GM10248 (cell line): ENCODE data around the gene EGLN3.
"Not testable (repeated sequence)": the region's sequence is repeated elsewhere in the genome, so short reads cannot be mapped to it uniquely, and the experiment has no call there.

ENCODE experiments used
- CTCF ChIA-PET: fragments of 300-600 bp; sonication (Branson Sonifier 250); formaldehyde crosslinking; extraction: SDS; loops from one replicate; lab custom pipeline; 2021; ENCODE audit warnings: antibody characterized with exemption; lab: Yijun Ruan, JAX
- POLR2A ChIA-PET: fragments of 350-650 bp; sonication (Branson Sonifier 250); formaldehyde crosslinking; extraction: SDS; loops from one replicate; lab custom pipeline; 2020; ENCODE audit warnings: antibody characterized with exemption; lab: Yijun Ruan, JAX
- DNase-seq: peaks from one replicate; pipeline ENCODE4 v3.0.0; 2012; ENCODE audit errors: extremely low spot score
- TF ChIP-seq, protein P1 (sequence below): IDR thresholded peaks from 2 replicates; pipeline ENCODE4 v1.5.1; 2012; ENCODE audit warnings: mild to moderate bottlenecking, low read depth; ENCODE audit errors: extremely low read depth, missing control alignments, control extremely low read depth

EGLN3 gene

DNA sequence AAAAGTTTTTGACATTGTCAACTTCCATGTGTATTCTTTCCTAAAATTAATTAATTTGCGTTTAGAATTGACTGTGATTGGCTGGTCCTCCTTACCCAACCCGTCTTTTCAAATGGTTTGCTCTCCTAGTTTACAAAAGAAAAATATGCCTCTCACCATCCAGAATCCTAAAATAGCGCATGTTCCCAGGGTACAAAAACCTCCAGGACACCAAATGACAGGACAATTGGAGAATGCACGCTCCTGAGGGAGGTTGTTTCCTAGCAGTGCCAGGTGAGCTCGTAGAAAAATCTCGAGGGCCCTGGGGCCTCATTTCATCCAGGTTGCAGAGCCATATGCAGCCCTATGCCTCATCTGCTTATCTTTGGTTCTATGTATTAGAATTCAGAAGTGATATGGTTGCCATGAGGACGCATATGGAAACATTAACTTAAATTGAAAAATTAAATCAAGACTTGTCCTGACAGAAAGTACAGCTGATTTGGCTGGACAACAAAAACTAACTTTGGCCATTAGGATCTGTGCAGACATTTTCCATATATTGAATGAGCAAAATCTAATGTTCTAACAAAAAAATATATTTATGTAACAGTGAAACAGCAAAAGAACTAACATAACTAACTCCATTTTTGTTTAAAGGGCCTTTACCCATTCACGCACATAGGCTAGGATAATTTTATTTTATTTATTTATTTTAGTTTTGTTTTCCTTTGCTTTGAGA, 28.2 kb upstream of the EGLN3 start:
- TF ChIP-seq, protein P1, sequence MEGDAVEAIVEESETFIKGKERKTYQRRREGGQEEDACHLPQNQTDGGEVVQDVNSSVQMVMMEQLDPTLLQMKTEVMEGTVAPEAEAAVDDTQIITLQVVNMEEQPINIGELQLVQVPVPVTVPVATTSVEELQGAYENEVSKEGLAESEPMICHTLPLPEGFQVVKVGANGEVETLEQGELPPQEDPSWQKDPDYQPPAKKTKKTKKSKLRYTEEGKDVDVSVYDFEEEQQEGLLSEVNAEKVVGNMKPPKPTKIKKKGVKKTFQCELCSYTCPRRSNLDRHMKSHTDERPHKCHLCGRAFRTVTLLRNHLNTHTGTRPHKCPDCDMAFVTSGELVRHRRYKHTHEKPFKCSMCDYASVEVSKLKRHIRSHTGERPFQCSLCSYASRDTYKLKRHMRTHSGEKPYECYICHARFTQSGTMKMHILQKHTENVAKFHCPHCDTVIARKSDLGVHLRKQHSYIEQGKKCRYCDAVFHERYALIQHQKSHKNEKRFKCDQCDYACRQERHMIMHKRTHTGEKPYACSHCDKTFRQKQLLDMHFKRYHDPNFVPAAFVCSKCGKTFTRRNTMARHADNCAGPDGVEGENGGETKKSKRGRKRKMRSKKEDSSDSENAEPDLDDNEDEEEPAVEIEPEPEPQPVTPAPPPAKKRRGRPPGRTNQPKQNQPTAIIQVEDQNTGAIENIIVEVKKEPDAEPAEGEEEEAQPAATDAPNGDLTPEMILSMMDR, result no peak
- ChIA-PET CTCF (interaction anchor here (1.3 kb wide), 1 partner anchor 26 kb away, joined by 3 read pairs; no protein-coding TSS in a partner anchor), POLR2A (no interaction called here)
- no peak for DNase-seq

DNA sequence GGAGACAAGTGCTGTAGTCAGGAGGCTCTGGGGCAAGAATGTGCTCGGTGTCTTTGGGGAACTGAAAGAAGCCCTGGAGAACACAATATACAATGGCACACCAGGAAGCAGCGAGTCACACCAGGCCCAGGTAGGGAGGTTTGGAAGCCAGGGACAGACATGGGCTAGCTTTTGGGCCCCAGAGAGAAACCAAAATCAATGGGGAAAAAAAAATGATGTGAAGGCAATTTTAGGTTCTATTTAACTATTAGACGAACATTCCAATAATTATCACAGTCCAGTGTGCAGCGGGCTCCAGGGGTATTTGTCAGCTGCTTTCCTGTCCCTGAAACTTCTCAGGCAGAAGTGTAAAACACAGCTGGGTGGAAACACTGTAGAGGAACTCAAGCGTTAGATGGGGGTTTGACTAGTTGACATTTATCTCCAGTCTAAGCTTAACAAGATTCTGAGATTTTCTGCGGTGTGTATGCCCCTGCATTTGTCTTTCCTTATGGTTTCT, 21.8 kb upstream of the EGLN3 start:
- CTCF ChIA-PET, result interaction anchor here (0.9 kb wide), 1 partner anchor 25 kb away, joined by 3 read pairs; no protein-coding TSS in a partner anchor
- DNase-seq, result no peak
- POLR2A ChIA-PET, result no interaction called here
- TF ChIP-seq, protein P1, result no peak

GRCh38 chr14:33969846-33970245, 19.0 kb upstream of the EGLN3 start:
- CTCF ChIA-PET, DNase-seq, POLR2A ChIA-PET: not testable (repeated sequence)

DNA sequence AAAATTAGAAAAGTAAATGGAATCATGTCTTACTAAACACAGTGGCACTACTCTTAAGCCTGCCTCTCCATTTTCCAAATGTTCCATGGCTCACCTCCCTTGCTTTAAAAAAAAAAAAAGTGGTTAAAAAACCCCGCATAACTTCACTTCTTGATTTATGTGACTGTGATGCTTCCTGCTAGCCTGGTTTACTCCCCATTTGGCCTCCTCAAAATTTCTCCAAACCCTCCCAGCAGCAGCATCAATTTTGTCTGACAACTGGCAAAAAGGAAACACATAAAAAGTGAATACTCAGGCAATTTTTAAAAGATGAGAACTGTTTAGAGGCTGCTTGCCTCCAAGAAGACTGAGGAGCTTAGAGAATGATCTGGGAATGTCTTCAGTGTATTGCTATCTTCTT, 17.8 kb upstream of the EGLN3 start:
- ChIA-PET POLR2A (no interaction called here), CTCF (interaction anchor here (0.7 to 1.2 kb wide), 2 partner anchors 15 to 22 kb away, joined by 3 to 5 read pairs; no protein-coding TSS in a partner anchor)
- TF ChIP-seq, protein P1, result no peak
- no peak for DNase-seq

- TF ChIP-seq, protein P1, result no peak
- no peak for DNase-seq
- ChIA-PET CTCF (interaction anchor here (1.7 kb wide), 1 partner anchor 119 kb away, joined by 3 read pairs; no protein-coding TSS in a partner anchor), POLR2A (no interaction called here)
Observed at GRCh38 chr14:33967138-33967537, 16.3 kb upstream of the EGLN3 start.

- no peak for DNase-seq
- ChIA-PET CTCF (interaction anchor here (1.1 to 1.7 kb wide), 2 partner anchors 118 to 135 kb away, joined by 3 read pairs; no protein-coding TSS in a partner anchor), POLR2A (no interaction called here)
- TF ChIP-seq, protein P1, result no peak
Observed at GRCh38 chr14:33966276-33966675, 15.4 kb upstream of the EGLN3 start.

- ChIA-PET CTCF (interaction anchor here (0.7 to 1.1 kb wide), 2 partner anchors 23 to 136 kb away, joined by 3 read pairs; no protein-coding TSS in a partner anchor), POLR2A (no interaction called here)
Observed at GRCh38 chr14:33964599-33965317, 13.9 kb upstream of the EGLN3 start.

More at GRCh38 chr14:33964599-33965317, 13.9 kb upstream of the EGLN3 start:
- TF ChIP-seq, protein P1, result no peak
- no peak for DNase-seq
